Uterus (tissue), 2 donors: ENCODE measurements around the gene GUCY1A1.

Experiments used
- CTCF ChIP-seq, 4 experiments: fragments of 200-600 bp in 2 of 4; fragments of 450-650 bp in 2 of 4; sonication (generic) in 2 of 4; IDR thresholded peaks; one replicate each; pipeline ENCODE4 v1.5.1; 2016 to 2019; ENCODE audit warnings: antibody characterized with exemption in 4 of 4, mild to moderate bottlenecking in 2 of 4, moderate library complexity in 1 of 4
- POLR2A ChIP-seq, 2 donors: fragments of 450-650 bp; IDR thresholded peaks; one replicate each; pipeline ENCODE4 v1.6.1; 2016; ENCODE audit warnings: antibody characterized with exemption in 2 of 2, mild to moderate bottlenecking in 1 of 2, moderate library complexity in 1 of 2

GRCh38 chr4:155748039-155748438, 81.4 kb downstream of the GUCY1A1 start:
- no peak for TF ChIP-seq CTCF (IDR thresholded peaks at IDR 0.05)
- no peak for TF ChIP-seq POLR2A (IDR thresholded peaks at IDR 0.05)
